Adipocyte (in vitro differentiated cells): ENCODE data around the gene TREML2.

Source experiments
- DNase-seq: peaks from one replicate; pipeline ENCODE4 v3.0.0-alpha.2; 2015; ENCODE audit warnings: low read depth
- H3K27me3 ChIP-seq: replicated peaks from 2 replicates; pipeline ENCODE4 v1.7.0; 2013; ENCODE audit warnings: mild to moderate bottlenecking, low read length, moderate library complexity; ENCODE audit not compliant: control insufficient read depth, insufficient read depth
- H3K36me3 ChIP-seq: 2 replicates; pipeline ENCODE4 v1.7.0; 2013; ENCODE audit warnings: low read length, mild to moderate bottlenecking, moderate library complexity; ENCODE audit not compliant: control insufficient read depth, insufficient read depth, severe bottlenecking
- H3K4me1 ChIP-seq: 2 replicates; pipeline ENCODE4 v1.7.0; 2013; ENCODE audit warnings: mild to moderate bottlenecking, low read length, moderate library complexity; ENCODE audit not compliant: control insufficient read depth, insufficient read depth
- H3K4me3 ChIP-seq: 2 replicates; pipeline ENCODE4 v1.7.0; 2013; ENCODE audit warnings: mild to moderate bottlenecking, low read length, moderate library complexity
- H3K9ac ChIP-seq: 2 replicates; pipeline ENCODE4 v1.7.0; 2013; ENCODE audit warnings: mild to moderate bottlenecking, low read length, moderate library complexity
- H3K9me3 ChIP-seq: 2 replicates; pipeline ENCODE4 v1.7.0; 2013; ENCODE audit warnings: mild to moderate bottlenecking, low read length, moderate library complexity; ENCODE audit not compliant: control insufficient read depth

TREML2 gene

DNA sequence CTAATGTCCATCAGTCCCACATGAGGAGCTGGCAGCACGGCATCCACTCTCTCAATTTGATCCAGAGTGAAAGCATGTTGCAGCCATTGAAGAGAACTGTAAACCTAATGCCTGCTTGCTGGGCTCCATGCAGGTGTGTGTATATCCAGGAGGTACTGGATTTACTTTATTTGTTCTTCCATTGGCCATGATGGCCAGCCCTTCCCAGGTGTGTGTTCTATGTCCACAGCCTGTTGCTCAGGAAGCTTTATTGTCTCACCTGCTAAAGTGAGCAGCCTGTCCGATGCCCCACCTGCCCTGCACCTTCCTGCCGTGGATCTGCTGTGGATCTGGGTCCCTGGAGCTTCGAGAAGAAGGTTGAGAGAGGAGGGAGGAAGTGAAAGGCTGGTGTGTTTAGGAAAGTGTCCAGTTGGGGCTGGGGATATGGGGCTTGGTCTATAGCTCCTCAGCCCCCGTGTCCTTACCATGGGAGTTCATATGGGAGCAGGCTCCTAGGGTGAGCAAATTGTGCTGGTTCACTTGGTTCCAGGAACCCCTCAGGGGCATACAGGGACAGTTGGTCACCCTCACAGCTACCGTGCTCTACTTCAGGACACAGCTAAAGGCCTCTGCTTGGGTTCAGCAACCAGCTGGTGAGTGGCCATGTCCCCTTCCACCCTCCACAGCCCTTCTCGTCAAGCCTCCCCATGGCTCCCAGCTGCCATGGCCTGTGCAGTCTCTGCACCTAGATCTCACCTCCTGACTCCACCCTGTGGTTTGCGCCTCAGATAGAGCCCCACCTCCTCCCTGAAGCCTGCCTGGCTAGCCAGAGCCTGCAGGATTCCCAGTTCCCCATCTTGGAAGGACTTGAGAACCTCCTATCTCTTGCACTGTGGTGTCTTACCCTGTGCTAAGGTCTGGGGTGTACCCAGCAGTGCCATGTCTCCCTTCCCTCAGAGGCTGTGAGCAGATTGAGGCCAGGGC is 12.7 kb downstream of the TREML2 start:
- H3K27me3 ChIP-seq: peaks cover 42% of the 10 kb centered on the region
- H3K4me1 ChIP-seq: no peaks in the 10 kb centered on the region
- peaks cover 11% of the 10 kb centered on the region for H3K9me3 ChIP-seq
- no peak for DNase-seq
- H3K36me3 ChIP-seq: no peaks in the 10 kb centered on the region
- H3K9ac ChIP-seq: no peak overlapping the region
- no peak overlapping the region for H3K4me3 ChIP-seq

DNA sequence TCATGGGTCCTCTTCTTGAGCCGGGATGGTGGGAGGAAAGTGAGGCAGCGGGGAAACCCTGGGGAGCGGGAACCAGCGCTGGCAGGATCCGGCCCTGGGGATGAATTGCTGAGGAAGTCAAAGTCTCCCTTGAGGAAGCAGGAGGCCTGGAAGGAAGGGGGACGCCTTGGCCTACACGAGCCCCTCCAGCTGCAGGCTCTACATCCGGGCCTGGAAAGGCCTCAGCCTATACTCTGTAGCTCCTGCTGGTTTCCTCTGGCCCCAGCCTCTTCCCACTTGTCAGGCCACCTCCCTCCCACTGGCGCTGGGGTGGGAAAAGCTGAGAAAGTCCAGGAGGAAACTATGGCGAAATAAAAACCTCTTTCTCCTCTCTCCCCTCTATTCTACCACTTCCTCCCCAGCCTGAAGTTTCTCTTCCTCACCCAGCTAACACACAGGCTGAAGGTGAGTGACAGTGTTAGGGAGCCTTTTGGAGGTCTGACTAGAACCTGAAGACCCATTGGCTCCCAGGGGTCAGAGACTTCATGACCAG is 14.9 kb downstream of the TREML2 start:
- H3K4me3 ChIP-seq: no peak overlapping the region
- no peaks in the 10 kb centered on the region for H3K4me1 ChIP-seq
- H3K36me3 ChIP-seq: no peaks in the 10 kb centered on the region
- H3K27me3 ChIP-seq: peaks cover 38% of the 10 kb centered on the region
- no peak overlapping the region for H3K9ac ChIP-seq
- peaks cover 11% of the 10 kb centered on the region for H3K9me3 ChIP-seq
- no peak for DNase-seq

DNA sequence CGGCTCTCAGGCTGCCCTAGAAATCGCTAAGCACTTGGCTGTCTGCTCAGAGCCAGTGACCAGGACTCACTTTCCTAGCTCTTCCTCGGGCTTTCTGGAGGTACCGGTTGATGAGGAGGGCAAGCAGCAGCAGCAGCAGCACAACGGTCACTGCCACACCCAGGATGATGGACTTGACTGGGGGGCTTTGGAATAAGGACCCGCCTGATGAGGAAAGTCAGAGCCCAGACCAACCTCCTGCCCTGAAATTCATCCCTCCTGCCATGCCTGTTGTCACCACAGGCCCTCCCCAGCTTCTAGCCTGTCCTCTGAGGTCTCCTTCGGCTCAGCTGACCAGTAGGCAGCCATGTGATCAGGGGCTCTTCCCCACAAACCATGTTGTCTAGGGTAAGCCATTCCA is 16.2 kb downstream of the TREML2 start:
- Histone ChIP-seq H3K9me3 (peaks cover 4% of the 10 kb centered on the region), H3K4me3 (no peak overlapping the region), H3K9ac (no peak overlapping the region), H3K36me3 (no peaks in the 10 kb centered on the region), H3K4me1 (no peaks in the 10 kb centered on the region), H3K27me3 (peaks cover 44% of the 10 kb centered on the region)
- no peak for DNase-seq

DNA sequence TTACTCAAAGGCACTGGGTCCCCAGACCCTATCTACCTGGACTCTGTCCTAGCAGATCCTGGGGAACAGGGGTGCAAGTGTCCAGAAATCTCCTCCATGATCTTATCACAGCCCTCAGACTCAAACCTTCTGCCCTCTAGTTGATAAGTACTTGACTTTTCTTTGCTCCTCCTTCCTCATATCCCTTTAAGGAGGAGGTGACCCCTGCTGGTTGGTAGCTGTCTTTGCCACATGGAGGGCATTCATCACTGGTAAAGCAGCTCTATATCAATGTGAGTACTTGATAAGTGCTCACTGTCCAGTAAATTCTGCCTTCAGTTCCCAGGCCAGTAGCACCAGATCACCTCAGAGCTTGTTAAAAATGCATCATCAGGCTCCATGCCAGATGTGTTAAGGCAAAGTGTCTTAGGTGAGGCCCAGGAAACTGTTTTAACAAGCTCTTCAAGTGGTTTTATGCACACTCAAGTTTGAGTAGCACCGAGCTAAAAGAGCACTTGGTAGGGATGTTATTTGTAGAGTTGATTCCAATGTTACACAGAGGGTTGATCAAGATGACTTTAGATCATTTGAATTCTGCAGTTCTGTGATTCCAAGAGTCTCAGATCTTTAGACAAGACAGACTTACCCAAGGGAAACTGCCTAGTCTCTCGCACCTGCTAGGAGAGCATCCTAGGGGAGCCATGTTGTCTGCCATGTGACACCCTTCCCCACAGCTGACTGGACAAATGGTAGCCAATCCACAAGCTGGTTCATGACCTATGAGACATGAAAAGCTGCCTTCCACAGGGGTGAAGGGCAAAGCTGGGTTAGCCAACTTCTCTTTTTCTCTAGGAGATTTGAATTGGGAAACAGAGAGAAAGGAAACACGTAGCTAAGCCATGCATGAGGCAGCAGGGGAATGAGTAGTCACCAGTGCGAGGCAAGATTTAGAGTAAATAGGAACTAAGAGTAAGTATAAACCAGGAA is 18.6 kb downstream of the TREML2 start:
- no peaks in the 10 kb centered on the region for H3K4me1 ChIP-seq
- H3K36me3 ChIP-seq: no peaks in the 10 kb centered on the region
- no peak overlapping the region for H3K9ac ChIP-seq
- H3K9me3 ChIP-seq: no peaks in the 10 kb centered on the region
- no peak overlapping the region for H3K4me3 ChIP-seq
- H3K27me3 ChIP-seq: peaks cover 42% of the 10 kb centered on the region
- peak; percentile 65 for DNase-seq

DNA sequence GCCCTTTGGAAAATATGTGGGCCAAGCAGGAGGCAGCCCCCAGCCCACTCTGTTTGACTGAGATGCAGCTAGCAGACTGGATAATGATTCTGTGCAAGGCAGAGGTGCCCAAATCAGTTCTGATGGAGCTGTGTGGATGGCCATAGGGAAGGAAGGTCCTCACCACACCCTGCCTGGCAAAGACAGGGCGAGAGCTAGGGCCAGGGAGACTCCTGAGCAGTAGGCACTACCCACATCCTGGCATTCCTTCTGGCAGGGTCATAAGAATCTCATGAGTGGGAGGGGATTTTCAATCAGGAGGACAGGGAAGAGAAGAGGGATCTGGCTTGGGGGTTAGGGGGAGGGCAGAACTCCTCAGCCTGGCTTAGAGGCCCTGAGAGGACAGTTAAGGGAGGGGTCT is 19.4 kb downstream of the TREML2 start:
- Histone ChIP-seq H3K27me3 (peaks cover 37% of the 10 kb centered on the region), H3K4me1 (no peaks in the 10 kb centered on the region), H3K9ac (no peak overlapping the region), H3K4me3 (no peak overlapping the region), H3K9me3 (no peaks in the 10 kb centered on the region), H3K36me3 (no peaks in the 10 kb centered on the region)
- DNase-seq: no peak

DNA sequence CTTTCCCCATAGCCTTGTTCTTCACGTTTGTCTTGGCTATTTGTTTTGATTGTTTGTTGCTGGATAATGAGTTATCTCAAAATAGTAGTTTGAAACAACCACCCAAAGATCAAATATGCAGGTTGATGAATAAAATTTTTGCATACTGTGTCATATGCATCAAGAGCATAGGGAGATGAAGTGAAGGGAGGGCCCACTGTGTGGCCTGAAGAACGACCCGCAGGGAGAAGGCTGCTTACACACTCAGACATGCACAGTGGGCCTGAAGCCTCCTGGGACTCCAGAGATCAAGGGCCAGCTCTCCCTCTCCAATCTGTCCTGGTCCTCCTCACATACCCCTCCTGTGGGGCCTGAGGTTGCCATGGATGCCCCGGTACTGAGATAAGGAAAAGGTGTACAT is 21.8 kb downstream of the TREML2 start:
- Histone ChIP-seq H3K9me3 (no peaks in the 10 kb centered on the region), H3K4me3 (no peak overlapping the region), H3K27me3 (peaks cover 33% of the 10 kb centered on the region), H3K4me1 (no peaks in the 10 kb centered on the region), H3K9ac (no peak overlapping the region), H3K36me3 (no peaks in the 10 kb centered on the region)
- DNase-seq: no peak

DNA sequence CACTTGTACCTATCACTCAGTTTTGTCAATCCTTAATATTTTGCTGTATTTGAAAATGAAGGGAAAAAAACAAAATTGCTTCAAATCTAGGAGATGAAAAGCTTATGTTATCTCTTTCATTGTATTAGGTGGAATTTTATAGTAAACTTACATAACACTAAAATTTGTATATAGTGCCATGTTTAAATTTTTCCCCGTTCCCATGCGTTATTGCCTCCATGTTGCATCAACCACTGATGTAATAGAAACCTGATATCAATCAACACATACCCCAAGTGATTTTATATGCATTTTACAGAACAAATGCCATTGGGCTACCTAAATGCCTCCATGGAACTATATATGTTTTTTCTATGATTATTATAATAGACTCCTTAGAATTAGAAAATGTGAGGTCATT is 23.3 kb downstream of the TREML2 start:
- no peak for DNase-seq
- Histone ChIP-seq H3K36me3 (no peaks in the 10 kb centered on the region), H3K4me3 (no peak overlapping the region), H3K4me1 (no peaks in the 10 kb centered on the region), H3K9me3 (no peaks in the 10 kb centered on the region), H3K9ac (no peak overlapping the region), H3K27me3 (peaks cover 28% of the 10 kb centered on the region)

DNA sequence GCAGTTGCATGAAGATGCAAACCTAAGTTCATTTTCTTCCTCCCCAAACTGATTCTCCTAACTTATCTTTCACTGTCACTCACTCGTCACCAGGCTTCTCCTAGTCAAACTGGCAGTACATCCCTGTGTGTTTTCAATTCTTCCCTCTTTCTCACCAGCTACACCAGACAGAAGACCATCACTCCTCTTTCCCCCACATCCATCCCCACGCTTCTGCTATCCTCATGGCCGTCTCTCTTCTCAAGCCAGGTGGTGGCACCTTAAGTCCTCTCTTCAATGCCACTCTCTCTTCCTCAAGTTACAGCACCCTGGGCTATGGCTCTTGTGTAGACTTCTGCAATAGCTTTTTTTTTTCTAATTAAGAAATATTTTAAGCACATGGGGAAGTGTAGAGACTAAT is 23.7 kb downstream of the TREML2 start:
- H3K36me3 ChIP-seq: no peaks in the 10 kb centered on the region
- no peak for DNase-seq
- H3K4me3 ChIP-seq: no peak overlapping the region
- no peaks in the 10 kb centered on the region for H3K4me1 ChIP-seq
- peaks cover 28% of the 10 kb centered on the region for H3K27me3 ChIP-seq
- no peak overlapping the region for H3K9ac ChIP-seq
- no peaks in the 10 kb centered on the region for H3K9me3 ChIP-seq

DNA sequence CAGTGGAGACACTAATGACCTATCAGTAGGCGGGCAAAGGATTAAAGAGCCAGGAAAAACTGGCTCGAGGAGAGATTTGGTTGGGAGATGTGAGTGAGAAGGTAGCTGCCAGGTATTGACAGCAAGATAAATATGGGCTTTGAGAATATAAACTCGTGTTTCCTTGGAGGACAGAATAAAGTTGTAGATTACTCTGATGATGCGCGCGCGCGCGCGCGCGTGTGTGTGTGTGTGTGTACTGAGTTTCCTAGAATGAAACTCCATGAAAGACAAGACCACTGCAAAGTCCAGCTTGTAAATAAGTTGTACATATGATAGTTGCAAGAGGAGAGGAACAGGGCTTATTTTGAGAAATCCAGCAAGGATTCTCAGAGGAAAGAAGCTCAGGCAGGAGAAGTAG is 24.8 kb downstream of the TREML2 start:
- Histone ChIP-seq H3K9me3 (no peaks in the 10 kb centered on the region), H3K36me3 (no peaks in the 10 kb centered on the region), H3K27me3 (peaks cover 28% of the 10 kb centered on the region), H3K9ac (no peak overlapping the region), H3K4me3 (no peak overlapping the region), H3K4me1 (no peaks in the 10 kb centered on the region)
- DNase-seq: no peak

DNA sequence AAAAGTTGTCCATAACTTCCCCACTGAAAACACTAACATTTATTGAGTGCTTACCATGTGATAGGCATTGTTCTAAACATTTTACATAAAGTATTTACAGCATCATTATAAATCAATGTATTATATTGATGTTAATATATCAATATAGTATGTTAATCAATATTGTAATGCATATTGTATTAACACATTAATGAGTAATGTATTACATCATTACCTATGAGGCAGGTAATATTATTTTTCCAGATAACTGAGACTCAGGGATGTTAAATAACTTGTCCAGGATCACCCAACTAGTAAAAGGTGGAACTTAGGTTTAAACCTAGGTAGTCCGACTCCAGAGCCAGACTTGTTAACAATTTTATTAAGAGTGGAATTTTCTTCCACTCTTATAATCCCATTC is 25.9 kb downstream of the TREML2 start:
- no peaks in the 10 kb centered on the region for H3K9me3 ChIP-seq
- H3K4me1 ChIP-seq: no peaks in the 10 kb centered on the region
- no peaks in the 10 kb centered on the region for H3K36me3 ChIP-seq
- no peak overlapping the region for H3K9ac ChIP-seq
- no peak overlapping the region for H3K4me3 ChIP-seq
- peaks cover 26% of the 10 kb centered on the region for H3K27me3 ChIP-seq
- DNase-seq: no peak

DNA sequence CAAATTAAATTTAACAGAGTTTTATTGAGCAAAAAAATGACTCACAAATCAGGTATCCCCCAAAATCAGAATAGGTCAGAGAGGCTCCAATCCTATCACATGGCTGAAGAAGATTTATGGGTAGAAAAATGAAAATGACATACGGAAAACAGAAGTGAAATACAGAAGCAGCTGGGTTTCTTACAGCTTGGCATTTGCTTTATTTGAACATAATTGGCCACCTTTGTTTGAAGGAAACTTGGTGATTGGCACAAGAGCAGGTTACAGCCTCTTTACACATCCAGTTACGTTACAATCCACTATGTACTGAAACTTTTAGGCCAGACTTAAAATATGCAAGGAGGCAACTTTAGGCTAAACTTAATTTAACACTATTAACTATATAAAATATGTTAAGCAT is 26.3 kb downstream of the TREML2 start:
- H3K4me3 ChIP-seq: no peak overlapping the region
- no peak overlapping the region for H3K9ac ChIP-seq
- no peaks in the 10 kb centered on the region for H3K9me3 ChIP-seq
- no peak for DNase-seq
- no peaks in the 10 kb centered on the region for H3K36me3 ChIP-seq
- H3K27me3 ChIP-seq: peaks cover 21% of the 10 kb centered on the region
- no peaks in the 10 kb centered on the region for H3K4me1 ChIP-seq
